ENCODE results near the gene ZNF445.
"Not testable (repeated sequence)": the region's sequence is repeated elsewhere in the genome, so short reads cannot be mapped to it uniquely, and the experiment has no call there.

ZNF445 gene

DNA sequence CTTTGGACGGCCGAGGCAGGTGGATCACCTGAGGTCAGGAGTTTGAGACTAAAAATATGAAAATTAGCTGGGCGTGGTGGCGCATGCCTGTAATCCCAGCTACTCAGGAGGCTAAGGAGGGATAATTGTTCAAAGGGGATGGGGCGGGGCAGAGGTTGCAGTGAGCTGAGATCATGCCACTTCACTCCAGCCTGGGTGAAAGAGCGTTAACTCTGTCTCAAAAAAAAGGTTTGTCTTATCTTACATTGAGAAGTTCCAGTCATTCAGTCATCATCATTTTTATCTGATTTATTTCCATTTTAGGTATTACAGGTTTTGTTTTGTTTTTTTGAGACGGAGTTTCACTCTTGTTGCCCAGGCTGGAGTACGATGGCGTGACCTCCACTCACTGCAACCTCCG lies 2.6 kb downstream of the ZNF445 start:
- not testable (repeated sequence) for DNase-seq

DNA sequence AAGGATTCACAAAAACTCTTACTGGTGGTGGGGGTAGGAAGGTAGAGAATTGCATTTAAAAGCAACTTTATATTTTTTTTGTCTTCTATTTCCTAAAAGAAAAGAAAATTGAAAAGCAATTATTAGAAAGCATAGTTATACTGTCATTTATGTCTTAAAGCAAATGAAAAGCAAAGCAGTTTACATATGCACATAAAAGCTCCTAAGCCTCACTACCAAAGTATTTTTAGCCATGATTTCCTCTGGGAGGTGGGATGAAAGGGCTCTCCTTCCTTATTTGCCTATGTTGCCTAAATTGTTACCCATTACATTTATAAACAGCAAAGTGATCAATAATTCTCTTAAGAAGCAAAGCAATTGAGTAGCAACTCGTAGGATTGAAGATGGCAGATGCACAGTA lies 7.0 kb downstream of the ZNF445 start:
- no peak for DNase-seq

DNA sequence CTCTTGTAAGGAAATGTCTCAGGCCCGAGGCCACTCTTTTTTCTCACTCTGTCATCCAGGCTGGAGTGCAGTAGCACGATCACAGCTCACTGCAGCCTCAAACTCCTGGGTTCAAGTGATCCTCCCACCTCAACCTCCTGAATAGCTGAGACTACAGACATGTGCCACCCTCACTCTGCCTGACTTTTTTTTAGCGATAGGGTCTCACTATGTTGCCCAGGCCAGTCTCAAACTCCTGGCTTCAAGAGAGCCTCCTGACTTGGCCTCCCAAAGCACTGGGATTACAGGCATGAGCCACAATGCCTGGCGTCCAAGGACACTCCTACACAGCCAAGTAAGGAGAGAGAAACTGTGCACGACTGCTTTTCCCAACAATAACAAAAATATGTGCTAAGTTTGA lies 7.6 kb downstream of the ZNF445 start:
- no peak for DNase-seq

DNA sequence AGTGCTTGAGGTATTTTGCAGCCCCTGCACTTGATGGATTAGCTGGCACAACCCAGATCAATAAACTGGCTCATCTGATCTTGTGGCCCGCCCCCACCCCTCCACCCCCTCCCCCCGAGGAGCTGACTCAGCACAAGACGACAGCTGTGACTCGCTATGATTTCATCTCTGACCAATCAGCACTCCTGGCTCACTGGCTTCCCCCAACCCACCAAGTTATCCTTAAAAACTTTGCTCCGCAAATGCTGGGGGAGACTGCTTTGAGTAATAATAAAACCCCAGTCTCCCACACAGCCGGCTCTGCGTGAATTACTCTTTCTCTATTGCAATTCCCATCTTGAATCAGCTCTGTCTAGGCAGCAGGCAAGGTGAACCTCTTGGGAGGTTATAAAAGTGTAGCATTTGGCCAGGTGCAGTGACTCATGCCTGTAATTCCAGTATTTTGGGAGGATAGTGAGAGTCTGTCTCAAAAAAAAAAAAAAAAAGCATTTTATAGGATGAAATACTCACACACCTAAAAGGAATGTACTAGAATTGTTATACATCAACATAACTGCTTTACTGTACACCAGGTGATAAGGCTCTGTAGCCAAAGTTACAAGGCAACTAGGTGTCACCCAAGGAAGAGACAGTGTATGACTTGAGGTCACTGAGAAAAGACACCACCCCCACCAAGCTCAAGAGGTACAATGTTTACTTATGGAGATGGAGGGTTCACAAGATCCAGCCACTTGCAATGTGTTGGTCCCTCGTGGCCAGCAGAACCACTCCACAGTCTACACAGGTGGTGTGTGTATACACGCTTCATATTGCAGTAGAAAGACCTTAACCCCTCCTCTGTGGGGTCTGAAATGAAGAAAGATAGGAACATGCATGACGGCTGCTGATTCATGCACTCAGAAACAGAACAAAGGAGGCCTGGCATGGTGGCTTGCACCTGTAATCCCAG lies 8.6 kb downstream of the ZNF445 start:
- no peak for DNase-seq

DNA sequence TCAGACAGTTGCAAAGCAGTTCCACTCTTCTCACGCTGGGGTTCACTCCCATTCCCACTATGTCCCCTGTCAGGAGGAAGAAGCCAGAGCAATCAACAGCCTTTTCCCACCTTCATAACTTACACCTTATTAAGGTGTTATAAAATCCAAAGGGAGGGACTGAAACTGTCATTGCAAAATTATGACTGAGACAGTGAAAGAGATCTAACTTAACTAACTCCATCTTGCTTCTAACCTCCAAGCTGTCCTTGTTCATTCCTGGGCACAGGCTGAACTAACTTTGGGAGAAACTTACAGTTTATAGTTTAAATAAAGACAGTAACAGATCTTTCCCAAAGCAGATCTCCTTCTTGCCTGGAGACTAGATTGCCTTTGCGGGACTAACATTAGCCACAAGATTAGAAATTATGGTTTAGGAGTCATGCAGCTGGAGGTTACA lies 9.4 kb downstream of the ZNF445 start:
- DNase-seq: not testable (repeated sequence)

DNA sequence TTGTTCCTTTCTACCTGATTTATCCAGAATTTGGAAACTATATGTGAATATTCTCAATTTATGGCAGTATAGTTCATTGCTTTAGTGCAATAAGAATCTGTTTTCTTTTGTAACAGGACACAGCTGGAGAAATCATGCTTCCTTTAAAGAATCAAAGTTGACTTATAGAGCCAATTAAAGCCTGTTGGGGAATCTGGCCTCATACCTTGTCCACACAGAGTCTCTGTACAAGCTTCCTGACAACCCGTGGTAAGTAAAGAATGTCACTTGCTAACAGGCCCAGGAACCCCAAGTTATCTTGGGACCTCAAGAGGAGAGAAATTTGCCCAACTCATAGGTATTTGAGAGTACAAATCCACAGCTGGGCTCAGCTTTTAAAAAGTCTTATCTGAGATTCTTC lies 10.2 kb downstream of the ZNF445 start:
- DNase-seq: no peak

DNA sequence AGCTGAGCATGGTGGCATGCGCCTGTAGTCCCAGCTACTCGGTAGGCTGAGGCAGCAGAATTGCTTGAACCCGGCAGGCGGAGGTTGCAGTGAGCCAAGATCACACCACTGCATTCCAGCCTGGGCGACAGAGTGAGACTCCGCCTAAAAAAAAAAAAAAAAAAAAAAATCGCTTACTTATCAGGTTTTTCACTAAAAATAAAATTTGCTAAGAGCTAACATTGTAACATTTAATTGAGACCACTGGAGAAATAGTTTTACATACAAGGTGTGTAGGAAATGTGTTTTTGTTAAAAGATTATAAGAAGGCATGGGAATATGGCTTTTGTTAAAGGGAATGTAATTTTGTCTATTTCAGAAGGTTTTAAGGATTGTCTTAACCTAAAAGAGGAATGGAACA lies 12.6 kb downstream of the ZNF445 start:
- not testable (repeated sequence) for DNase-seq

DNA sequence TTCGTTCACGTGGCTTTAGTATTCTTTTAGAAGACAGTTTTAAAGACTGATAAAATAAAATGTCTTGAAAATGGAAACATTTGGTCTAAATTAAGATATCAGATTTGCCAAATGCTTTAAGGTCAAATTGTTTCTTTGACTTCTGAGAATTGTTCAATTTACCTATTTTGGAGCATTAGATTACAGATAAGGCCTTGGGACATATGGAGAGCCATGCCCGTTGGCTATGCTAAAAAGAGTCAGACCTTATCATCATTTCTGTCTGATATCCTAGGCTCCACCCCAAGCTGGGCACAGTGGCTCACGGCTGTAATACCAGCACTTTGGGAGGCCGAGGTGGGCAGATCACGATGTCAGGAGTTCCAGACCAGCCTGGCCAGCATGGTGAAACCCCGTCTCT lies 13.0 kb downstream of the ZNF445 start:
- no peak for DNase-seq

DNA sequence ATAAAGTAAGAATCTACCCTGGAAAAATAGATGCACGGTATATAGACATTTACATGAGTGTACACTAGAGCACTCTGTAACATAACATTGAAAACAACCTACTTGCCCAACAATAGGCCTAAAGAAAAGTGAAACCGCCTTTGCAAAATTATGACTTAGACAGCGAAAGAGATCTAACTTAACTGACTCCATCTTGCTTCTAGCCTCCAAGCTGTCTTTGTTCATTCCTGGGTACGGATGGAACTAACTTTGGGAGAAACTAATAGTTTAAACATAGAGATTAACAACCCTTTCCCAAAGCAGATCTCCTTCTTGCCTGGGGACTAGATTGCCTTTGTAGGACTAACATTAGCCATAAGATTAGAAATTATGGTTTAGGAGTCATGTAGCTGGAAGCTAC lies 17.4 kb downstream of the ZNF445 start:
- not testable (repeated sequence) for DNase-seq

DNA sequence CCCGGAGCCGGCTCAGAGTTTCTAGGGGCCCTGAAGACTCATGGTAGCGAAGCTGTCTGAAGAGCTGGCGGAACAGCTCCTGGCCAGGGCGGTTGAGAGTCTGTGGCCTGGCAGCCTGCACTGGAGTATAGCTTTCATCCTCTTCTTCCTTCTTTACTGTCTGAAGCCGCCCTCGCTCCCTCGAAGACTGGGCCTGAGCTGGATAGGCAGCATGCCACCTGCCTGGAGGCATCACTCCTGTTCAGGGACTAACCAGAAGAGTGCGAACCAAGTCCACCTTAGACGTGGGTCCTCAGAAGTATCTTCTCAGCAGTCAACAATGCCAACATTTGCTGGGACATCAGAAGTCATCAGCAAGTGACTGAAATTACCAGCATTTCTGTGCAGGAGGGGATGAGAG lies 22.2 kb downstream of the ZNF445 start:
- no peak for DNase-seq

DNA sequence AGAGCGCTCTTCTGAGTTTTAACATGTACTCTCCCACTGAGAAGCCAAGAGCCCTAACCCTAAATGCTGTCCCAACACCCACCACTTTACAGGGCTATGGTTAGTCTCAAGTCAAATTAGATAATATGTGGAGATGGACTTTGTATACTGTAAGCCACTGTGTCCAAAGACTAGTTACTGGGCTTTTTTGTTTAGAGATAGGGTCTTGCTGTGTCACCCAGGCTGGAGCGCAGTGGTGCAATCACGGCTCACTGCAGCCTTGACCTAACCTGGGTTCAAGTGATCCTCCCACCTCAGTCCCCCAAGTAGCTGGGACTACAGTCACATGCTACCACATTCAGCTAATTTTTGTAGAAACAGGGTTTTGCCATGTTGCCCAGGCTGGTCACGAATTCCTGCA lies 23.2 kb downstream of the ZNF445 start:
- DNase-seq: no peak

DNA sequence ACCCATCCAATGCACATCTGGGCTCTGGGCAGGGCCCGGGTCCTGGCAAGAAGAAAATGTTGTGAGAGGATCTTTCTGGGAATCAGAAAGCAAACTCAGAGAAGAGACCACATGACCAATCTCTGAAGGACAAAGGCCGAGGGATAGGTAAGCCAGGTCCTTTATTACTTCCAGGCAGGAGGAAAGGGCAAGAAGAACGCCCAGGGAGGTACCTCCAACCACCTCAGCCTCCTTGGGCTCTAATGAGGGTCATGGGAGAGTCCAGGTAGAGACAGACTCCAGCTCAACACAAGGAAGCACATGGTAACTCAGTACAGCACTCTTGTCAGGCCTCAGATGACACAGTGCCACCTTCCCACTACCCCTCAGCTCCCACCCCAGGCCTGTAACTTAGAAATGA lies 26.0 kb downstream of the ZNF445 start:
- DNase-seq: no peak

DNA sequence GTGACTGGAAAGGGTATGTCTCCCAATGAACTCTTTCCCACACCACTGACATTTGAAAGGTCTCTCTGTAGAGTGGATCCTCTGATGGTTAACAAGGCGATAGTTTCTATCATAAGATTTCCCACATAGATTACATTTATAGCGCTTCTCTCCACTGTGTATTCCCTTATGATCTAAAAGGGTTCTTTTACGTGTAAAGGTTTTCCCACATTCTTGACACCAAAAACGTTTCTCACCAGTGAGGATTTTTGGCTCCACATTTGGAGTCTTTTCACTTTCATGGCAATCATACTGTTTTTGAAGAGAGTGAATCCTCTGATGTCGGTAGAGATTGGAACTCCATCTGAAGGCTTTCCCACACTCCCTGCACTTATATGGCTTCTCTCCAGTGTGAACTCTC lies 30.5 kb downstream of the ZNF445 start:
- no peak for DNase-seq

DNA sequence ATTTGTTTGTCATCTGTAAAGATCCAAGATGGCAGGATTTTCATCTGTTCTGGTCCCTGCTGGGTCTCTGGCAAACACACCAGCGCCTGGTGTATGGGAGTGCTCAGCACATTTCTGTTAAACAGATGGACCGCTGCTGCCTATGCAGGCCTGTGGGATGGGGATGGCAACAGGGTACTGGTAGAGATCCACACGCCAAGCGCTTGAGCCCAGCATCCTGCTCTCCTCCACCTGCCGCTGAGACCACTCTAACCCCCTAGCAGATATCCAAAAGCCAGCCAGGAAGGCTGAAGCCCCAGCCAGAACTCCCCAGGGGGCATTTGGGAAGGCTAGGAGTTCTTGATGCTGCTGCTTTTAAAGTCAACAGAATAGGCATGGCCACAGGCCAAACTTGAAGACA lies 31.7 kb downstream of the ZNF445 start:
- no peak for DNase-seq

DNA sequence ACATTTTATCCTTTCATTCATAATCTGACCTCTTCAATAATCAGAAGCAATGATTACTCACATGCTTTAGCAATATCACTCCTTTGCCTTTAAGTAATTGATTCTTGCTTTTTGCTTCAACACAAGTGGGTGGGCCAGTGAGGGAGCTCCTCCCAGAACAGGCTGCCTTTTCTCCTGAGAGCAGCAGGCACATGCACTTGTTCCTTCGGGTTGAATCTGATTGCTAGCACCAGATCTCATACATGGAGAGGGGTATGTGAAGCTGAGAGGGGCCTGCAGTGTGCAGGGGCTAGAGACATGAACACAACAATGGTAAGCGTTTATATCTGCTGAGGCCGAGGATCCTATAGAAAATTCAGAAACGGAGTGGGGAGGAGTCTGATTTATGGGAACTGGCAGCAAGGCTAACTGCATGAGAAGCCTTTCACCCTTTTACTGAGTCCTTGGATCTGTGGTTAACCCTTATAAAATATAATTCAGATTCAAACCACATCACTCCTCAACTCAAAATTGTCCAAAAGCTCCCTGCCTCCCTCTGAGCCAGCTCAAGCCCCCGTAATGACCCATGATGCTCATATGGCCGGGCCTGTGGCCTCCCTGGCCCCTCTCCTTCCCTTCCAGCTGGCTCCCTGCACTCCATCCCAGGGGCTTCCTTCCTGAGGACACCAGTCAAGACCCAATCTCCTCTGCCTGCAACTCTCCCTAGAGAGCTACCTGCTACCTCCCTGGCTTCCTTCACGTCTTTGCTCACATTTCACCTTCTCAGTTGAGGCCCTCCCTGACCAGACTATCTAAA lies 32.4 kb downstream of the ZNF445 start:
- DNase-seq: no peak

DNA sequence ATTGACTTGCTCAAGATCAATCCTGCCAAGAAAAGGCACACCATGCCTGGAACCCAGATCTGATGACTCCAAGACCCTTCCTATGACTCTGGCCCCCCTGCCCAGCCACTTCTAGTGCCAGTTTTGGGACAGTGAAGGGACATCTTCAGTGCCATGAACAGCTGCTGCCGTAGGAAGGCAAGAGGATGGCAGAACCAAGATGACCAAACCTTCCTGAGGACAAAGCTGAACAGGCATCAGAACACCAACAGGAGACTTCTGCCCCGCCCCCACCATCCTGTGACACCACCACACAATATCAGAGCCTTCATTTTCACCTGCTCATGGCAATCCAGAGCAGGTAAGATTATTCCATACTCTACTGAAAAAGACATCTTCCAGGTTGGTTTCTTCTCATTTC lies 33.0 kb downstream of the ZNF445 start:
- no peak for DNase-seq

DNA sequence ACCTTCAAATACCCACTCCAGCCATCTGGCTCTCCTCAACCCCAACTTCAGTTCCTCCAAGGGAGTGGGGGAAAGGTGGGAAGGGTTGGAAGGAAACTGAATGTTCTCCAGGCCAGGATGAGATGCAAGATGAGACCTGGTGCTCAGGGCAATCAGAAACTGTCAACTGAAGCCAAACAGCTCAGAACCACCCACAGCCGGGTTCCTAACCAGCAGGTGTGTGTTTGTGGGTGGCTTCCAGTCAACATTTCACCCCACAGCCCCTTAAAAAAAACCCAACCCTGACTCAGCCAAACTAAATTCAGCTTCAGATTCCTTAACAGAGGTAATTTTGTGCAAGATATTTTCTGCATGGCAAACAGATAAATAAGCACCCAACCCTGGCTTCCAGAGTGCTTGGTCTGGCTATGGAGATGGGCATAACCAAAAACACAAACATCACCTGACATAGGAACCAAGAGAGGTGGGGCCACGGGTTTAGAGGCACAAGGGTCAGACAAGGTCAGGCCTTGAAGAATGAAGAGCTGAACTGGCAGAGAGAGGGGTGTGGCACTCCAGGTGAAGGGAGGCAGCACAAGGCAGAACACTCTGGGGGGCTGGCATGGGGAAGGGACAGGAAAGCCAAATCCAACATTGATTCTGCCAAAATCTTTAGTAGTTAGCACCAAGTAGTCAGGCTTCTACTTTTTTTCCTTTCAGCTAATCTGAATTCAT lies 34.7 kb downstream of the ZNF445 start:
- DNase-seq: no peak

DNA sequence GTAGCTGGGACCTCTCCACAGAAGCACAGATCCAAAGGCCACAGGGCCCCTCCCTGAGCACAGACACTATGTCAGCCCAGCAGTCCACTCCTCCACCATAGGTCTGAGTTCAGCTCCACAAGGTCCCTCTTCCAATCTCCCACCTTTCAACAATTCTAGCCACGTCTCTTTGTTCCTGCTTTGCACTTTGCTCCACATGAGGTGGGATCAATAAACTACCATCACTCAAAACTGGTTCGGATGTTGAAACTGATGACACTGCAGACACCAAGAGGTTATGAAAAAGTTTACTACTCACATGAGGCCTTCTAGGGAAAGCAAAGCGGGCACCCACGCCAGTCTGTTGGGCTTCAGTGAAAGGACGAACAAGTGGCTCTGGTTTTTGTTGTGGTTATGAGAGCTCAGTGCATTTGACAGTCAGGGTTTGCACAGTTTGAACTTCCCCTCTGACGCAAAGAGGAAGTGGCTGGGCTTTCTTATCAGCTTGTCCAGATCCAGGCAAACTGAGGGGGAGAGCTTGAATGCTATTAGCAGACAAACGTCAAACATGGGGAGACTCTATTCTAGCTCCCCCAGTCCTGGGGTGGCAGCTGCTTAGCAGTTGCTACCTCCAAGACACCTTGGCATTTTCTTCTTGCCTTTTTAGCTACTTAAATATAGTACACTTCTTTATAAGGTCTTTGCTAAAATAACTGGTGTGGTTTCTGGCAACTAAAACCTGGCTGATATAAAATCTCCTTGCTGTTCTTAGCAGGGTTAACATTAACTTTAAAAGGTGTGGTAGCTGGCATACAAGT lies 37.8 kb downstream of the ZNF445 start:
- DNase-seq: no peak

DNA sequence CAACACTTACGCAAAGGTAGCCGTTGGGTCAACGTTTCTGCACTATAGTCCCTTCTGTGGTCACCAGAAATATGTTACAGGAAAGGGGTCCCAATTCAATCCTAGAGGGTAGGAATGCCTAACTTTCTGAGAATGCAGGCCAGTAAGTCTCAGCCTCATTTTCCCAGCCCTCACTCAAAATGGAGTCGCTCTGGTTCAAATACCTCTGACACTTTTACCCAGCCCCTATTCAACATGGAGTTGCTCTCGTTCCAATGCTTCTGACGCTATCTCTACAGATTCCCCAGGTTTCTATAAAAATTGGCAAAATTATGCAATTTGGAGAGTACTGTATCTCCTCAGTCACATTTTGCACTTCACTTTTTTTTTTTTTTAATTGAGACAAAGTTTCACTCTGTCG lies 39.7 kb downstream of the ZNF445 start:
- no peak for DNase-seq

DNA sequence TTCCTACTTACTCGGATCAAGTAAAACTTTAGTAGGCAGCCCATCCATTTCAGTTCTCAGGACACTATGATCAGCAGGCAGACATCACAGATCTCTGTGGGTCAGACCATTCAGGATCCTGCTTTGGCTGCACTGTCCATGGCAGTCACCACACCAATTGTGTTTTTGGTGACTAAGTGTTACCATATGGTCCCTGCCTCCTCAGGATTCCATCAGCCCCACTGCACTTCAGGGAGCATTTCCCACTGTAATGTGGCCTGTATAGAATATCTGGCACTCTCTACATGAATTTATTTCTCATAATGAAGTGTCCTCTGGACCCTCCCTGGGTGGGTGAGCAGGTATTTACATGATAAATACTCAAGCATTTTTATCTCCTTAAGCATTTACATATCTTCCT lies 41.3 kb downstream of the ZNF445 start:
- DNase-seq: no peak

DNA sequence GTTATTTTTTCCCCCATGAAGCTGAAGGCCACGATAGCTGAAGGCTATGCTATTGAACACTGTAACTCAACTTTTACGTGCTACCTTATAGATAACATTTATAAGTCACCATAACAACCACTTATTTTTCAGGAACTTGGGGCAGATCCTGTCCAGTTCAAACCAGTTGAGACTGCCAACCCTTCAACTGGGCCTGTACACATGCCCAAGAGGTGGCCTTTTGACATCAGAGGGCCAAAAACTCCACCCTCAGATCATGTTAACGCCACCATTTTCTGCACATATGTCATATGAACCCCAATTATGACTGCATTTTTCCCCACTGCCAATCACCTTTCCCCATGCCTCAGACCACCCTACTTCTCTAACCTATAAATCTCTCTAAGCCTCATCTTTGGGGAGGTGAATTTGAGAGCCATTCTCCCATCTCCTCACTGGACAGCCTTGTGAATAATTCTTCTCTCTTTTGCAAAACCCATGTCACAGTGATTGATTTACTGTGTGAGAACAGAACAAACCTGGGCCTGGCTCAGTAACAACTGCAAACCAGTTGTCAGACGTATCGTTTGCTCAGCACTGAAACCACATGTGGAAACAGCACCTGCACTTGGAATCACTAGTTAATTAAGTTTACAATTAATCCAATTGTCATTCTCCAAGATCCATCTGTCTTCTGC lies 42.5 kb downstream of the ZNF445 start:
- DNase-seq: no peak

DNA sequence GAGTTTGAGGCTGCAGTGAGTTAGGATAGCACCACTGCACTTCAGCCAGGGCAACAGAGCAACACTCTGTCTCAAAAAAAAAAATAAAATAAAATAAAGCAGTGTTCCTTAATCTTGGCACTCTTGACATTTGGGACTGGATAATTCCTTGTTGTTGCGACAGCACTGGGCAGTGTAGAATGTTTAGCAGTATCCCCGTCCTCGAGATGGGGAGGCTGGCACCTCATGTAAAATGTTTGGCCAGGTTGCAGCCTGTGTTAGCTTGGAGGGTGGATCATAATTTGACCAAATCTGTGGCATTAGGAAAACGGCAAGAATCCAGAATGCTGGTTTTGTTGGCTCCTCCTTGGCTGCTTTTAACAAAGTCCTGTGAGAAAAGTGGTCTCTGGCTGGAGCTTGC lies 47.0 kb downstream of the ZNF445 start:
- DNase-seq: no peak
